ENCODE measurements around the gene TLR9. TPM values are rescaled to one million over a fixed set of nuclear protein-coding genes. Genes with fewer than 3 reads are reported as not detected.

TLR9 gene
- total and polyA plus RNA-seq, 2 donors (not counting 1 experiment from before 2014, with no cell fraction given), result under 0.01 TPM; not detected in 1

DNA sequence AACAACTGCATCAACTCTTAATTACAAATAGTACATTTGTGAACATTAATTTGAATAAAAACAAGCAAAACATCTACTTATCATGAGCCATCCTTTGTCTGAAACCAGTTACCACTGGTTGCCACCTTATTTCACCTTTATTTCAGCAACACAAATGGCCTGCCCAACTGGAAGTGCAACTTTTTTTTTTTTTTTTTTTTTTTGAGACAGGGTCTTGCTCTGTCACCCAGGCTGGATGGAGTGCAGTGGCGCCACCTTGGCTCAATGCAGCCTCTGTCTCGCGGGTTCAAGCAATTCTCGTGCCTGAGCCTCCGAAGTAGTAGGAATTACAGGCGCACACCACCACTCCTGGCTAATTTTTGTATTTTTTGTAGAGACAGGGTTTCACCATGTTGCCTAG lies 39.9 kb upstream of the TLR9 start:
- peaks cover 17% of the 10 kb centered on the region for H3K36me3 ChIP-seq (ENCODE audit: control insufficient read depth, insufficient read depth, low read length)
- H3K27ac ChIP-seq (ENCODE audit: insufficient read depth, low read length), result no peak overlapping the region
- no peak overlapping the region for H2AFZ ChIP-seq (ENCODE audit: low read length)
- H3K4me1 ChIP-seq (ENCODE audit: control insufficient read depth, extremely low read depth, insufficient read depth, low read length), result peaks cover 3% of the 10 kb centered on the region
- H3K4me2 ChIP-seq (ENCODE audit: extremely low read depth, insufficient read depth, low read length), result no peak overlapping the region
- no peaks in the 10 kb centered on the region for H3K9me3 ChIP-seq (ENCODE audit: control insufficient read depth, insufficient read depth, low read depth, low read length)
- H3K79me2 ChIP-seq (ENCODE audit: control insufficient read depth, insufficient read depth, low read length), result peaks cover 40% of the 10 kb centered on the region
- no peak overlapping the region for H3K4me3 ChIP-seq (replicated peaks in 1 of 4; ENCODE audit: control extremely low read depth in 1 of 4, insufficient read depth in 1 of 4, low read depth in 3 of 4, low read length in 4 of 4)
- TF ChIP-seq EZH2 (IDR thresholded peaks at IDR 0.05; ENCODE audit: low read length, missing control alignments), result no peak
- TF ChIP-seq, protein P1, sequence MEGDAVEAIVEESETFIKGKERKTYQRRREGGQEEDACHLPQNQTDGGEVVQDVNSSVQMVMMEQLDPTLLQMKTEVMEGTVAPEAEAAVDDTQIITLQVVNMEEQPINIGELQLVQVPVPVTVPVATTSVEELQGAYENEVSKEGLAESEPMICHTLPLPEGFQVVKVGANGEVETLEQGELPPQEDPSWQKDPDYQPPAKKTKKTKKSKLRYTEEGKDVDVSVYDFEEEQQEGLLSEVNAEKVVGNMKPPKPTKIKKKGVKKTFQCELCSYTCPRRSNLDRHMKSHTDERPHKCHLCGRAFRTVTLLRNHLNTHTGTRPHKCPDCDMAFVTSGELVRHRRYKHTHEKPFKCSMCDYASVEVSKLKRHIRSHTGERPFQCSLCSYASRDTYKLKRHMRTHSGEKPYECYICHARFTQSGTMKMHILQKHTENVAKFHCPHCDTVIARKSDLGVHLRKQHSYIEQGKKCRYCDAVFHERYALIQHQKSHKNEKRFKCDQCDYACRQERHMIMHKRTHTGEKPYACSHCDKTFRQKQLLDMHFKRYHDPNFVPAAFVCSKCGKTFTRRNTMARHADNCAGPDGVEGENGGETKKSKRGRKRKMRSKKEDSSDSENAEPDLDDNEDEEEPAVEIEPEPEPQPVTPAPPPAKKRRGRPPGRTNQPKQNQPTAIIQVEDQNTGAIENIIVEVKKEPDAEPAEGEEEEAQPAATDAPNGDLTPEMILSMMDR (conservative IDR thresholded peaks at IDR 0.05 in 1 of 2, IDR thresholded peaks at IDR 0.05 in 1 of 2; ENCODE audit: low read depth in 1 of 2, low read length in 2 of 2), result no peak
- peaks cover 2% of the 10 kb centered on the region for H4K20me1 ChIP-seq (ENCODE audit: control insufficient read depth, extremely low read depth, insufficient read depth, low read length)
- DNase-seq (ENCODE audit: low read depth in 2 of 2), result no peak
- no peak overlapping the region for H3K9ac ChIP-seq (ENCODE audit: insufficient read depth, low read length)
- no peaks in the 10 kb centered on the region for H3K27me3 ChIP-seq (ENCODE audit: control insufficient read depth, insufficient read depth, low read length)

DNA sequence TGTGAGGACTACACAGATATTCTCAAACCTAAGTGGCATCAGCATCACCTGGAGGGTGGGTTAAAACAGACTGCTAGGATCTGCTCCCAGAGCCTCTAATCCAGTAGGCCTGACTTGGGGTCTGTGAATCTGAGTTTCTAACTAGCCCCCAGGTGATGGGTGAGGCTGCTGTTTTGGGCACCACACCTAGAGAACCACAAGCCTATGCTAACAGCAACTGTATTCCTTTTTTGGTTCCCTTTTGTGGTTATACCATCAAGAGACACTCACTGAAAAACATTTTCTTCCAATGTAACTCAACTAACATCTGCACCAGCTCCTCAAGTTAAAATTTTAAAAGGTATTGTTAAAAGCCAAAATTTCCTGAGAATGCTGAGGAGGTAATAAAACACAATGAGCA lies 37.0 kb upstream of the TLR9 start:
- H4K20me1 ChIP-seq (ENCODE audit: control insufficient read depth, extremely low read depth, insufficient read depth, low read length), result peaks cover 2% of the 10 kb centered on the region

DNA sequence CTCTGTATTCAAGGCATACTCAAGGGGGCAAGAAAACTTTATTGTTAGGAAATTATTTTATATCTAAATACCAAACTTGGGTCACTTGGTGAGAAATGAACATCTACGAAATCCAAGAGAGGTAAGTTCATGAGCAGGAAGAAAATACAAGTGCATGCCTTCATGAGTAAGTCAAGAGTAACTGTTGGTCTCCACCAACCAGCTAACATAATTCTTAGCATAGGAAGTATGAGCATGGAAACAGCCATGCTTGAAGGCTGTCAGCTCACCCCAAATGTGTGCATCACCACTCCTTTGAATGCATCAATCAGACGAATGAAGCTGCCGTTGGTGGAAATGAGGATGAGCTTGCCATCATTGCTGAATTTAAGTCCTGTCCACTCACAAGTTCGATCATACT lies 34.0 kb upstream of the TLR9 start:
- H3K27ac ChIP-seq (ENCODE audit: insufficient read depth, low read length), result no peak overlapping the region

More for the DNA sequence above, 37.0 kb upstream of the TLR9 start:
- DNase-seq (ENCODE audit: low read depth in 2 of 2), result no peak
- TF ChIP-seq EZH2 (IDR thresholded peaks at IDR 0.05; ENCODE audit: low read length, missing control alignments), result no peak
- TF ChIP-seq, protein P1 (conservative IDR thresholded peaks at IDR 0.05 in 1 of 2, IDR thresholded peaks at IDR 0.05 in 1 of 2; ENCODE audit: low read depth in 1 of 2, low read length in 2 of 2), result no peak
- Histone ChIP-seq H3K9me3 (ENCODE audit: control insufficient read depth, insufficient read depth, low read depth, low read length) (no peaks in the 10 kb centered on the region), H2AFZ (ENCODE audit: low read length) (no peak overlapping the region), H3K4me3 (replicated peaks in 1 of 4; ENCODE audit: control extremely low read depth in 1 of 4, insufficient read depth in 1 of 4, low read depth in 3 of 4, low read length in 4 of 4) (no peak overlapping the region), H3K27me3 (ENCODE audit: control insufficient read depth, insufficient read depth, low read length) (no peaks in the 10 kb centered on the region), H3K4me2 (ENCODE audit: extremely low read depth, insufficient read depth, low read length) (no peak overlapping the region), H3K9ac (ENCODE audit: insufficient read depth, low read length) (no peak overlapping the region), H3K4me1 (ENCODE audit: control insufficient read depth, extremely low read depth, insufficient read depth, low read length) (no peaks in the 10 kb centered on the region), H3K36me3 (ENCODE audit: control insufficient read depth, insufficient read depth, low read length) (peaks cover 23% of the 10 kb centered on the region), H3K27ac (ENCODE audit: insufficient read depth, low read length) (no peak overlapping the region), H3K79me2 (ENCODE audit: control insufficient read depth, insufficient read depth, low read length) (peaks cover 19% of the 10 kb centered on the region)

More for the DNA sequence above, 34.0 kb upstream of the TLR9 start:
- Histone ChIP-seq H2AFZ (ENCODE audit: low read length) (no peak overlapping the region), H3K4me2 (ENCODE audit: extremely low read depth, insufficient read depth, low read length) (no peak overlapping the region), H3K4me1 (ENCODE audit: control insufficient read depth, extremely low read depth, insufficient read depth, low read length) (no peaks in the 10 kb centered on the region), H4K20me1 (ENCODE audit: control insufficient read depth, extremely low read depth, insufficient read depth, low read length) (peaks cover 2% of the 10 kb centered on the region), H3K9ac (ENCODE audit: insufficient read depth, low read length) (no peak overlapping the region), H3K4me3 (replicated peaks in 1 of 4; ENCODE audit: control extremely low read depth in 1 of 4, insufficient read depth in 1 of 4, low read depth in 3 of 4, low read length in 4 of 4) (no peak overlapping the region), H3K9me3 (ENCODE audit: control insufficient read depth, insufficient read depth, low read depth, low read length) (no peaks in the 10 kb centered on the region), H3K79me2 (ENCODE audit: control insufficient read depth, insufficient read depth, low read length) (peaks cover 13% of the 10 kb centered on the region), H3K36me3 (ENCODE audit: control insufficient read depth, insufficient read depth, low read length) (peaks cover 30% of the 10 kb centered on the region), H3K27me3 (ENCODE audit: control insufficient read depth, insufficient read depth, low read length) (no peaks in the 10 kb centered on the region)
- DNase-seq (ENCODE audit: low read depth in 2 of 2), result no peak
- no peak for TF ChIP-seq EZH2 (IDR thresholded peaks at IDR 0.05; ENCODE audit: low read length, missing control alignments)
- TF ChIP-seq, protein P1 (conservative IDR thresholded peaks at IDR 0.05 in 1 of 2, IDR thresholded peaks at IDR 0.05 in 1 of 2; ENCODE audit: low read depth in 1 of 2, low read length in 2 of 2), result no peak

All from fibroblast of lung (primary cell).